Adrenal gland (tissue), 12 donors: Measurements from ENCODE around the gene HDDC3. TPM values are rescaled to one million over a fixed set of nuclear protein-coding genes. Genes with fewer than 3 reads are reported as not detected.
A peak's percentile ranks its signal among the peaks of the same experiment; 100 is the strongest.
"Not testable (repeated sequence)": the region's sequence is repeated elsewhere in the genome, so short reads cannot be mapped to it uniquely, and the experiment has no call there.

Experiments
- DNase-seq, 7 donors: peaks; one replicate each; pipeline ENCODE4 v3.0.0-alpha.2; 2019 to 2020
- H3K27ac ChIP-seq, 5 donors: fragments of 200-600 bp; sonication (generic) in 4 of 5; 1 replicate in 3 of 5; 2 replicates in 2 of 5; pipeline versions ENCODE4 v1.5.1 to v1.8.0; 2016 to 2020; ENCODE audit warnings: mild to moderate bottlenecking in 1 of 5
- H3K27me3 ChIP-seq: fragments of 200-600 bp; 2 replicates; pipeline ENCODE4 v1.8.0; 2021
- H3K36me3 ChIP-seq, 2 donors: fragments of 200-600 bp; replicated peaks in 1 of 2; 1 replicate in 1 of 2; 2 replicates in 1 of 2; pipeline versions ENCODE4 v1.5.1 to v1.8.0; 2018 to 2022
- H3K4me1 ChIP-seq, 2 donors: fragments of 200-600 bp; replicated peaks in 1 of 2; 1 replicate in 1 of 2; 2 replicates in 1 of 2; pipeline versions ENCODE4 v1.5.1 to v1.8.0; 2018 to 2021
- H3K4me3 ChIP-seq, 4 donors: fragments of 200-600 bp; sonication (generic) in 3 of 4; one replicate each; pipeline ENCODE4 v1.5.1; 2016 to 2018
- H3K9me3 ChIP-seq, 3 donors: fragments of 200-600 bp; sonication (generic) in 1 of 3; replicated peaks in 1 of 3; 1 replicate in 2 of 3; 2 replicates in 1 of 3; pipeline versions ENCODE4 v1.5.1 to v1.8.0; 2016 to 2021
- POLR2A ChIP-seq, 2 donors: fragments of 450-650 bp; IDR thresholded peaks; one replicate each; pipeline ENCODE4 v1.6.1; 2017; ENCODE audit warnings: antibody characterized with exemption in 2 of 2, mild to moderate bottlenecking in 2 of 2, moderate library complexity in 1 of 2
- WGBS, 4 donors: extraction: QIAGEN DNeasy Blood & Tissue Kit in 2 of 4; methylation state at CpG; one replicate each; pipeline versions ENCODE4 v1.1.5 to v1.1.7; 2013 to 2017; 5-methylcytosine and 5-hydroxymethylcytosine counted together
- intact Hi-C, 2 donors: fragments of 100-400 bp; cut with DNase I; formaldehyde crosslinking; loops; one replicate each; pipeline versions ENCODE4 v1.14.1 to v1.15.0; 2022 to 2023
- polyA plus RNA-seq, 3 donors: library from polyadenylated mRNA; stranded (reverse); fragments of 200-250 nt in 2 of 3; fragments of 350-450 nt in 1 of 3; fragmentation: Illumina TruSeq in 1 of 3; extraction: RNeasy Lipid Tissue Mini Kit (QIAGEN cat#74804) in 1 of 3; gene quantifications; one replicate each; pipeline ENCODE4 v1.2.3, GENCODE V29; 2013 to 2014
- total RNA-seq, 9 donors: library from RNA; depleted of rRNA in 4 of 9; stranded (reverse); fragments of >200 nt in 4 of 9; fragments of 120-200 nt in 1 of 9; fragmentation: NEBNext Ultra II Directional in 1 of 9; extraction: Animal tissue kit (Norgen Biotek cat#: 25700) in 1 of 9; gene quantifications; one replicate each; pipeline versions ENCODE4 v1.1.0 to v1.2.4, GENCODE V29; 2013 to 2023
- TF ChIP-seq, protein P1 (sequence below), 6 experiments: fragments of 450-650 bp in 4 of 6; fragments of 200-600 bp in 2 of 6; sonication (generic) in 1 of 6; IDR thresholded peaks; 1 replicate in 5 of 6; 2 replicates in 1 of 6; pipeline versions ENCODE4 v1.5.1 to v1.8.0; 2016 to 2021; ENCODE audit warnings: antibody characterized with exemption in 6 of 6, mild to moderate bottlenecking in 2 of 6, moderate library complexity in 1 of 6
- donor health status: healthy with polysubstance abuse.
- donor health status: Bipolar disorder and iron deficiency.
- donor health status: DM: yes; HTN: yes; CAD: no.
- donor health status: DM: no; HTN: no; CAD: no.
- donor health status: DM: no; HTN: no; CAD: no.
- donor health status: DM: yes; HTN: yes; CAD: no.

The HDDC3 gene
- total and polyA plus RNA-seq, 12 donors, result 14.6 to 40.2 (median 27.7) TPM

DNA sequence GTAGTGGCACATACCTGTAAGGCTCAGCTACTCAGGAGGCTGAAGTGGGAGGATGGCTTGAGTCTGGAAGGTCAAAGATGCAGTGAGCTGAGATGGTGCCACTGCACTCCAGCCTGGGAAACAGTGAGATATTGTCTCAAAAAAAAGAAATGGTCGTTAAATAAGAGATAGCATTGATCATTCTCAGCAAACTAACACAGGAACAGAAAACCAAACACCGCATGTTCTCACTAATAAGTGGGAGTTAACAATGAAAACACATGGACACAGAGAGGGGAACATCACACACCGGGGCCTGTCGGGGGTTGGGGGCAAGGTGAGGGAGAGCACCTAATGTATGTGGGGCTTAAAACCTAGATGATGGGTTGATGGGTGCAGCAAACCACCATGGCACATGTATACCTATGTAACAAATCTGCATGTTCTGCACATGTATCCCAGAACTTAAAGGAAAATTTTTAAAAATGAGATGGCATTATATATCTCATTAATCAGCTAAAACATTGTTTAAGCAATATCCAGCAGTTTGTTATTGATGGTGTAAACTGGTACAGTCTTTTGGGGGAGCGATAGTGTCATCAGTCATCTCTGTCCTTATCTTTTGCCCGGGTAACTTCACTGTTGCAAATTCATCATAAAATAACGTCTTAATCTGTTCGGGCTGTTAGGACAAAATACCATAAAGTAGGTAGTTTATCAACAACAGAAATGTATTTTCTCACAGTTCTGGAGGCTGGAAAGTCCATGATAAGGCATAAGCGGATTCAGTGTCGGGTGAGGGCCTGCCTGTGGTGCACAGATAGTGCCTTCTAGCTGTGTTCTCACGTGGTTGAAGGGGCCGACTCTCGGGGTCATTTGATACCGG is 30.9 kb downstream of the HDDC3 start:
- Histone ChIP-seq H3K4me3 (peak overlapping the region in 1 of 4 donors; percentile 78), H3K9me3 (no peaks in the 10 kb centered on the region), H3K4me1 (peaks cover 11 to 17% of the 10 kb centered on the region in 2 donors), H3K27ac (peak overlapping the region; percentile 87 to 99 (median 95)), H3K36me3 (peaks cover 0 to 16% of the 10 kb centered on the region in 2 donors), H3K27me3 (no peaks in the 10 kb centered on the region)
- WGBS, 4 donors, result 39 to 51% (median 41%) methylated on average over 14 of the region's 14 CpGs
- DNase-seq, result no peak
- no peak for TF ChIP-seq POLR2A (IDR thresholded peaks at IDR 0.05)
- TF ChIP-seq, protein P1, sequence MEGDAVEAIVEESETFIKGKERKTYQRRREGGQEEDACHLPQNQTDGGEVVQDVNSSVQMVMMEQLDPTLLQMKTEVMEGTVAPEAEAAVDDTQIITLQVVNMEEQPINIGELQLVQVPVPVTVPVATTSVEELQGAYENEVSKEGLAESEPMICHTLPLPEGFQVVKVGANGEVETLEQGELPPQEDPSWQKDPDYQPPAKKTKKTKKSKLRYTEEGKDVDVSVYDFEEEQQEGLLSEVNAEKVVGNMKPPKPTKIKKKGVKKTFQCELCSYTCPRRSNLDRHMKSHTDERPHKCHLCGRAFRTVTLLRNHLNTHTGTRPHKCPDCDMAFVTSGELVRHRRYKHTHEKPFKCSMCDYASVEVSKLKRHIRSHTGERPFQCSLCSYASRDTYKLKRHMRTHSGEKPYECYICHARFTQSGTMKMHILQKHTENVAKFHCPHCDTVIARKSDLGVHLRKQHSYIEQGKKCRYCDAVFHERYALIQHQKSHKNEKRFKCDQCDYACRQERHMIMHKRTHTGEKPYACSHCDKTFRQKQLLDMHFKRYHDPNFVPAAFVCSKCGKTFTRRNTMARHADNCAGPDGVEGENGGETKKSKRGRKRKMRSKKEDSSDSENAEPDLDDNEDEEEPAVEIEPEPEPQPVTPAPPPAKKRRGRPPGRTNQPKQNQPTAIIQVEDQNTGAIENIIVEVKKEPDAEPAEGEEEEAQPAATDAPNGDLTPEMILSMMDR (IDR thresholded peaks at IDR 0.05), result no peak
- intact Hi-C loops, result no loop called here

DNA sequence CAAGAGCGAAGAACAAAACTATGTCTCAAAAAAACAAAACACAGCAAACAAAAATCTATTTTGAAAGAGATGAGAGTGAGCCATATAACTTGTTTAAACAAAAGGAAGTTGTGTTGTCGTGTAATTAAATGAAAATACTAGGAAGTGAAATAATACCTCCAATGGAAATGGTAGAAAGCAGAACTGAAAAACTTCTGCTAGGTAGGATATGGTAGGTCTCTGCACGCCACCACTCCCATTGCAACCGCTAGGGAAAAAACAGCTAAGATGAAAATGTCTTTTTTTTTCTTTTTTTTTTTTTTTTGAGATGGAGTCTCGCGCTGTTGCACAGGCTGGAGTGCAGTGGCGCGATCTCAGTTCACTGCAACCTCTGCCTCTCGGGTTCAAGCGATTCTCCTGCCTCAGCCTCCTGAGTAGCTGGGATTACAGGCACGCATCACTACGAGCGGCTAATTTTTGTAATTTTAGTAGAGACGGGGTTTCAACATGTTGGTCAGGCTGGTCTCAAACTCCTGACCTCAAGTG is 35.2 kb downstream of the HDDC3 start:
- peaks cover 3 to 18% of the 10 kb centered on the region in 2 donors for H3K4me1 ChIP-seq
- intact Hi-C loops, H3K27me3 ChIP-seq, DNase-seq, H3K27ac ChIP-seq, H3K4me3 ChIP-seq, H3K9me3 ChIP-seq: not testable (repeated sequence)
- 84 to 92% (median 90%) methylated on average over 14 of the region's 14 CpGs for WGBS, 4 donors
- peaks cover 0 to 33% of the 10 kb centered on the region in 2 donors for H3K36me3 ChIP-seq

DNA sequence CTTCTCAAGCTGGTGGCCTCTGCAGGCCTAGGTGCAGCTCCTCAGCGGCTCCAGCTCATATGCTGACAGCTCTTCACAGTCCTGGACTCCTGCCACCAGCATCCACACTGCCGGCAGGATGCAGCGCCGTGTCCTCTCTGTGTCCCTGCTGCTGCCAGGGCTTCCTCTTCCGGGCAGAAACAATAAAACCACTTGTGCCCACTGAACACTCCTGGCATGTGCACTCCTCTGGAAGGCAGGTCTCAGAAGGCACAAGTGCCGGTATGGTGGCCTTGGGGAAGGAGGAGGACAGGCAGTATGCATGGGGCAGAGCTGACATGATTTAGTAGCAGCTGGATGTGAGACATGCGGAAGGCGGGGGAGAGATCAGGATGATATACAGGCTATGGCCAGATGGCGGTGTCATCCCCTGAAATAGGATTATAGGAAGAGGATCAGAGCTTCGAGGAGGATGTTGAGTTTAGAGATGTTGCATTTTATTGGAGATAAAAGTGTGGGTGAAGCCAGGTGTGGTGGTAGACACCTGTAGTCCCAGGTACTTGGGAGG is 36.7 kb downstream of the HDDC3 start:
- Histone ChIP-seq H3K27ac (no peak overlapping the region), H3K27me3 (no peaks in the 10 kb centered on the region), H3K9me3 (no peaks in the 10 kb centered on the region), H3K36me3 (peaks cover 0 to 47% of the 10 kb centered on the region in 2 donors), H3K4me3 (no peak overlapping the region), H3K4me1 (peaks cover 3 to 10% of the 10 kb centered on the region in 2 donors)
- DNase-seq, result peak; percentile 62 to 86 (median 76)
- WGBS, 4 donors, result 16 to 49% (median 29%) methylated on average over 6 to 10 of the region's 10 CpGs
- intact Hi-C loops, result no loop called here
- TF ChIP-seq, protein P1 (IDR thresholded peaks at IDR 0.05), result peak in 5 of 6 experiments; percentile 29 to 57 (median 36)
- no peak for TF ChIP-seq POLR2A (IDR thresholded peaks at IDR 0.05)

DNA sequence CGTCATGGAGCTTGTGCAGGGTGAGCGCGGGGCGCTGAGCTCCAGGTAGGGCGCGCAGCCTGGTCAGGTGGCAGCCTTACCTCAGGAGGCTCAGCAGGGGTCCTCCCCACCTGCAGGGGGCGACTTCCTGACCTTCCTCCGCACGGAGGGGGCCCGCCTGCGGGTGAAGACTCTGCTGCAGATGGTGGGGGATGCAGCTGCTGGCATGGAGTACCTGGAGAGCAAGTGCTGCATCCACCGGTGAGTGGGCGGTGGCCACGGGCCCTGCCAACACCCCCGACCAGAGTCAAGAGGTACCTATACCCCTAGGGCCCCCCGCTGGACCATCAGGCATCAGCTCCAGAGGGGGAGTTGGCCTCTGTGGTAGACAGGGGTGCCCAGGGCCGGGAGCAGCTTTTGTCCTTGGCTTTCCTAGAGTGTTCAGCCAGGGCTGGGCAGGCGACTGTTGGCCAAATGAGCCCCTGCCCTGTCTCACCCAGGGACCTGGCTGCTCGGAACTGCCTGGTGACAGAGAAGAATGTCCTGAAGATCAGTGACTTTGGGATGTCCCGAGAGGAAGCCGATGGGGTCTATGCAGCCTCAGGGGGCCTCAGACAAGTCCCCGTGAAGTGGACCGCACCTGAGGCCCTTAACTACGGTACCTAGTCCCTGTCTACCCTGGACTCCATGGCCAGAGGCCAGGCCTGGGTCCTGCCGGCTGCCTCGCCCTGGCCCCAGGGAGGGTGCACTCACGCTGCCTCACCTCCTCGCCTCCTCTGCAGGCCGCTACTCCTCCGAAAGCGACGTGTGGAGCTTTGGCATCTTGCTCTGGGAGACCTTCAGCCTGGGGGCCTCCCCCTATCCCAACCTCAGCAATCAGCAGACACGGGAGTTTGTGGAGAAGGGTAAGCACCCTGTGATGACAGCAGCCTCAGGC is 38.9 kb downstream of the HDDC3 start:
- TF ChIP-seq, protein P1 (IDR thresholded peaks at IDR 0.05), result no peak
- TF ChIP-seq POLR2A (IDR thresholded peaks at IDR 0.05), result no peak
- Histone ChIP-seq H3K27ac (no peak overlapping the region), H3K27me3 (no peaks in the 10 kb centered on the region), H3K9me3 (no peaks in the 10 kb centered on the region), H3K4me1 (peaks cover 3 to 10% of the 10 kb centered on the region in 2 donors), H3K36me3 (peaks cover 0 to 65% of the 10 kb centered on the region in 2 donors), H3K4me3 (no peak overlapping the region)
- DNase-seq, result no peak
- 91 to 94% (median 91%) methylated on average over 6 to 33 of the region's 33 CpGs for WGBS, 4 donors
- intact Hi-C loops, result no loop called here
